COLO829 (cell line): ENCODE measurements around the gene SERPINF2.
"Not testable (repeated sequence)": the region's sequence is repeated elsewhere in the genome, so short reads cannot be mapped to it uniquely, and the experiment has no call there.

Source experiments
- DNase-seq: peaks from one replicate; pipeline ENCODE4 v3.0.0; 2012; ENCODE audit warnings: low spot score

SERPINF2 gene

GRCh38 chr17:1735418-1735817 is 7.3 kb upstream of the SERPINF2 start:
- no peak for DNase-seq

- DNase-seq = no peak
Measured at GRCh38 chr17:1735834-1736347, 6.8 kb upstream of the SERPINF2 start.

- DNase-seq = no peak
Measured at GRCh38 chr17:1736348-1737281, 6.1 kb upstream of the SERPINF2 start.

- DNase-seq = no peak
Measured at GRCh38 chr17:1737531-1738291, 5.0 kb upstream of the SERPINF2 start.

- DNase-seq = not testable (repeated sequence)
Measured at GRCh38 chr17:1741899-1742298, 772 bp upstream of the SERPINF2 start.

GRCh38 chr17:1743088-1743439 is 393 bp downstream of the SERPINF2 start:
- no peak for DNase-seq

- no peak for DNase-seq
Measured at GRCh38 chr17:1744551-1745512, 2.2 kb downstream of the SERPINF2 start.

- DNase-seq = no peak
Measured at GRCh38 chr17:1745513-1746020, 2.9 kb downstream of the SERPINF2 start.

GRCh38 chr17:1746975-1747543 is 4.4 kb downstream of the SERPINF2 start:
- no peak for DNase-seq

GRCh38 chr17:1750628-1751027 is 8.0 kb downstream of the SERPINF2 start:
- no peak for DNase-seq

- no peak for DNase-seq
Measured at GRCh38 chr17:1752425-1753262, 10.0 kb downstream of the SERPINF2 start.

GRCh38 chr17:1753767-1754429 is 11.2 kb downstream of the SERPINF2 start:
- no peak for DNase-seq

GRCh38 chr17:1754430-1755112 is 11.9 kb downstream of the SERPINF2 start:
- no peak for DNase-seq

- no peak for DNase-seq
Measured at GRCh38 chr17:1755252-1755826, 12.7 kb downstream of the SERPINF2 start.

- DNase-seq = no peak
Measured at GRCh38 chr17:1755827-1756262, 13.2 kb downstream of the SERPINF2 start.

- DNase-seq = no peak
Measured at GRCh38 chr17:1758807-1759206, 16.1 kb downstream of the SERPINF2 start.

GRCh38 chr17:1759529-1759928 is 16.9 kb downstream of the SERPINF2 start:
- no peak for DNase-seq

- no peak for DNase-seq
Measured at GRCh38 chr17:1762233-1762900, 19.7 kb downstream of the SERPINF2 start.
